ENCODE data around the gene UGT2B15.

- TF ChIP-seq POLR2A (IDR thresholded peaks at IDR 0.05; ENCODE audit: low read depth): no peak
- TF ChIP-seq, protein P1, sequence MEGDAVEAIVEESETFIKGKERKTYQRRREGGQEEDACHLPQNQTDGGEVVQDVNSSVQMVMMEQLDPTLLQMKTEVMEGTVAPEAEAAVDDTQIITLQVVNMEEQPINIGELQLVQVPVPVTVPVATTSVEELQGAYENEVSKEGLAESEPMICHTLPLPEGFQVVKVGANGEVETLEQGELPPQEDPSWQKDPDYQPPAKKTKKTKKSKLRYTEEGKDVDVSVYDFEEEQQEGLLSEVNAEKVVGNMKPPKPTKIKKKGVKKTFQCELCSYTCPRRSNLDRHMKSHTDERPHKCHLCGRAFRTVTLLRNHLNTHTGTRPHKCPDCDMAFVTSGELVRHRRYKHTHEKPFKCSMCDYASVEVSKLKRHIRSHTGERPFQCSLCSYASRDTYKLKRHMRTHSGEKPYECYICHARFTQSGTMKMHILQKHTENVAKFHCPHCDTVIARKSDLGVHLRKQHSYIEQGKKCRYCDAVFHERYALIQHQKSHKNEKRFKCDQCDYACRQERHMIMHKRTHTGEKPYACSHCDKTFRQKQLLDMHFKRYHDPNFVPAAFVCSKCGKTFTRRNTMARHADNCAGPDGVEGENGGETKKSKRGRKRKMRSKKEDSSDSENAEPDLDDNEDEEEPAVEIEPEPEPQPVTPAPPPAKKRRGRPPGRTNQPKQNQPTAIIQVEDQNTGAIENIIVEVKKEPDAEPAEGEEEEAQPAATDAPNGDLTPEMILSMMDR (IDR thresholded peaks at IDR 0.05): no peak
Measured at GRCh38 chr4:68683034-68683433, 12.6 kb upstream of the UGT2B15 start.
